IMR-90 (cell line): ENCODE measurements around the gene ARTN. TPM values are rescaled to one million over a fixed set of nuclear protein-coding genes. Genes with fewer than 3 reads are reported as not detected.

Experiments used
- ATAC-seq: fragments of 200-7000 bp; cut with Tn5 transposase; 2 replicates; pipeline ENCODE4 v1.9.1; 2020; ENCODE audit warnings: low read depth, mild to moderate bottlenecking, moderate library complexity
- BruUV-seq: library from RNA; stranded (reverse); fragments of 400-500 nt; replicated peaks from 2 replicates; lab custom pipeline; 2021; lab: Mats Ljungman, UMichigan
- CTCF ChIA-PET: fragments of 300-600 bp; formaldehyde crosslinking; extraction: SDS; loops from one replicate; lab custom pipeline; 2021; ENCODE audit warnings: antibody characterized with exemption; lab: Yijun Ruan, JAX
- POLR2A ChIA-PET: fragments of 300-600 bp; sonication (Branson Sonifier 250); formaldehyde crosslinking; loops from one replicate; lab custom pipeline; 2022; ENCODE audit warnings: antibody characterized with exemption; ENCODE audit not compliant: unreplicated experiment; lab: Charles Lee
- DNase-seq: peaks from one replicate; pipeline ENCODE4 v3.0.0; 2013
- H2AFZ ChIP-seq: replicated peaks from 2 replicates; pipeline ENCODE3; 2013; ENCODE audit warnings: low read length, mild to moderate bottlenecking; ENCODE audit not compliant: poor library complexity
- H2AK5ac ChIP-seq: 2 replicates; pipeline ENCODE4 v1.6.1; 2013; ENCODE audit warnings: low read depth, low read length, inconsistent platforms
- H2AK9ac ChIP-seq: replicated peaks from 2 replicates; pipeline ENCODE3; 2013; ENCODE audit warnings: mild to moderate bottlenecking, low read depth, low read length, moderate library complexity; ENCODE audit not compliant: poor library complexity
- H2BK120ac ChIP-seq: 2 replicates; pipeline ENCODE4 v1.6.1; 2013; ENCODE audit warnings: low read depth, low read length, inconsistent platforms
- H2BK15ac ChIP-seq: 3 replicates; pipeline ENCODE4 v1.6.1; 2013; ENCODE audit warnings: low read depth, low read length, inconsistent platforms
- H2BK20ac ChIP-seq: 2 replicates; pipeline ENCODE4 v1.6.1; 2013; ENCODE audit warnings: low read depth, mild to moderate bottlenecking, inconsistent platforms, low read length, moderate library complexity
- H2BK5ac ChIP-seq: 2 replicates; pipeline ENCODE4 v1.6.1; 2013; ENCODE audit warnings: mild to moderate bottlenecking, low read depth, low read length, inconsistent platforms; ENCODE audit not compliant: poor library complexity, severe bottlenecking
- H3K14ac ChIP-seq: replicated peaks from 2 replicates; pipeline ENCODE4 v1.6.1; 2013; ENCODE audit warnings: low read depth, low read length, inconsistent platforms
- H3K18ac ChIP-seq: 2 replicates; pipeline ENCODE4 v1.6.1; 2013; ENCODE audit warnings: low read depth, low read length, control low read depth
- H3K23ac ChIP-seq: 2 replicates; pipeline ENCODE4 v1.6.1; 2013; ENCODE audit warnings: low read depth, low read length, inconsistent platforms
- H3K27ac ChIP-seq: 2 replicates; pipeline ENCODE4 v1.5.1; 2013; ENCODE audit warnings: mild to moderate bottlenecking, control low read depth, low read length; ENCODE audit not compliant: insufficient read depth
- H3K27me3 ChIP-seq: 2 replicates; pipeline ENCODE4 v1.6.1; 2013; ENCODE audit warnings: low read length; ENCODE audit not compliant: control insufficient read depth, insufficient read depth
- H3K36me3 ChIP-seq: 2 replicates; pipeline ENCODE4 v1.6.1; 2013; ENCODE audit warnings: low read length, mixed read lengths; ENCODE audit not compliant: control insufficient read depth, insufficient read depth
- H3K4ac ChIP-seq: 2 replicates; pipeline ENCODE4 v1.6.1; 2013; ENCODE audit warnings: low read depth, low read length, inconsistent platforms
- H3K4me1 ChIP-seq: 2 replicates; pipeline ENCODE4 v1.6.1; 2013; ENCODE audit warnings: low read length, mixed read lengths; ENCODE audit not compliant: control insufficient read depth, insufficient read depth
- H3K4me2 ChIP-seq: 2 replicates; pipeline ENCODE4 v1.6.1; 2013; ENCODE audit warnings: low read depth, mild to moderate bottlenecking, control low read depth, low read length, moderate library complexity
- H3K4me3 ChIP-seq: 2 replicates; pipeline ENCODE4 v1.5.1; 2013; ENCODE audit warnings: low read depth, mild to moderate bottlenecking, control low read depth, low read length, moderate library complexity; ENCODE audit not compliant: insufficient read depth
- H3K56ac ChIP-seq: 2 replicates; pipeline ENCODE4 v1.6.1; 2013; ENCODE audit warnings: low read length, inconsistent platforms; ENCODE audit not compliant: insufficient read depth; ENCODE audit errors: extremely low read depth
- H3K79me1 ChIP-seq, 2 experiments: 2 replicates each; pipeline ENCODE4 v1.6.1; 2013; ENCODE audit warnings: low read length in 2 of 2, inconsistent platforms in 1 of 2, low read depth in 1 of 2
- H3K9ac ChIP-seq: 2 replicates; pipeline ENCODE4 v1.6.1; 2013; ENCODE audit warnings: low read depth, low read length, control low read depth
- H3K9me1 ChIP-seq: 2 replicates; pipeline ENCODE4 v1.6.1; 2013; ENCODE audit warnings: low read length, inconsistent platforms; ENCODE audit not compliant: insufficient read depth
- H3K9me3 ChIP-seq: 2 replicates; pipeline ENCODE4 v1.6.1; 2013; ENCODE audit warnings: low read length; ENCODE audit not compliant: control insufficient read depth, insufficient read depth
- H4K20me1 ChIP-seq: 2 replicates; pipeline ENCODE4 v1.6.1; 2013; ENCODE audit warnings: low read length, inconsistent platforms; ENCODE audit not compliant: insufficient read depth
- H4K5ac ChIP-seq: 2 replicates; pipeline ENCODE4 v1.6.1; 2013; ENCODE audit warnings: mild to moderate bottlenecking, low read depth, low read length, control low read depth
- H4K8ac ChIP-seq, 2 experiments: 2 replicates each; pipeline ENCODE4 v1.6.1; 2013; ENCODE audit warnings: low read depth in 2 of 2, low read length in 2 of 2, control low read depth in 1 of 2, inconsistent platforms in 1 of 2
- H4K91ac ChIP-seq: 2 replicates; pipeline ENCODE4 v1.6.1; 2013; ENCODE audit warnings: low read depth, low read length, inconsistent platforms; ENCODE audit not compliant: insufficient read depth
- CTCF ChIP-seq: conservative IDR thresholded peaks from 2 replicates; pipeline ENCODE4 v1.5.1; 2012; ENCODE audit warnings: mild to moderate bottlenecking, low read depth, low read length, improper control_type of control experiment
- ELK1 ChIP-seq: fragments of 150-350 bp; IDR thresholded peaks from 2 replicates; pipeline ENCODE4 v1.6.1; 2016; ENCODE audit warnings: low read depth, mild to moderate bottlenecking, low read length, moderate library complexity, borderline replicate concordance
- RFX5 ChIP-seq: IDR thresholded peaks from 2 replicates; pipeline ENCODE4 v1.8.0; 2012; ENCODE audit warnings: low read depth, mild to moderate bottlenecking, low read length, moderate library complexity
- USF2 ChIP-seq: fragments of 150-350 bp; IDR thresholded peaks from 2 replicates; pipeline ENCODE4 v1.6.1; 2017; ENCODE audit warnings: mild to moderate bottlenecking, antibody characterized with exemption, low read length, low read depth
- WGBS, 2 experiments: methylation state at CpG; one replicate each; pipeline versions ENCODE4 v1.1.5 to v1.1.7; 2013; ENCODE audit warnings: missing lambda C conversion rate in 2 of 2; ENCODE audit not compliant: insufficient read length in 1 of 2; ENCODE audit errors: extremely low coverage in 2 of 2; 5-methylcytosine and 5-hydroxymethylcytosine counted together
- dilution Hi-C: fragments of 300-500 bp; cut with HindIII; formaldehyde crosslinking; loops from one replicate; pipeline ENCODE4 v1.14.3; 2018; ENCODE audit warnings: low sequenced_read_pairs; ENCODE audit not compliant: unreplicated experiment
- in situ Hi-C: fragments of 300-500 bp; cut with MboI; formaldehyde crosslinking; loops from 3 replicates; pipeline ENCODE4 v1.14.3; 2019; ENCODE audit warnings: low sequenced_read_pairs, inconsistent platforms, mixed read lengths
- intact Hi-C: fragments of 100-400 bp; cut with micrococcal nuclease; formaldehyde crosslinking; loops from 2 replicates; pipeline ENCODE4 v1.10.0; 2022
- polyA plus RNA-seq, 3 experiments: library from polyadenylated mRNA; depleted of rRNA; stranded (reverse); fragments of >200 nt; gene quantifications; 2 replicates each; pipeline ENCODE4 v1.2.3, GENCODE V29; 2012; ENCODE audit warnings: low replicate concordance in 1 of 3
- total RNA-seq: library from RNA; depleted of rRNA; stranded (reverse); fragments of >200 nt; gene quantifications from 2 replicates; pipeline ENCODE4 v1.2.3, GENCODE V29; 2012

The ARTN gene
- total and polyA plus RNA-seq, 2 of the 4 experiments (the other 2 are of a cell fraction), result 0.29 TPM; not detected in 1

GRCh38 chr1:43898981-43899380, 34.6 kb upstream of the ARTN start:
- Histone ChIP-seq H2AK5ac (no peak overlapping the region), H3K9ac (no peak overlapping the region), H3K14ac (no peak overlapping the region), H2BK120ac (no peak overlapping the region), H3K4me1 (no peaks in the 10 kb centered on the region), H2BK20ac (no peak overlapping the region), H3K4me2 (no peak overlapping the region), H3K23ac (no peak overlapping the region), H3K56ac (no peak overlapping the region), H4K91ac (no peak overlapping the region), H3K36me3 (peaks cover 33% of the 10 kb centered on the region), H3K9me3 (no peaks in the 10 kb centered on the region), H3K4ac (no peak overlapping the region), H4K8ac (no peak overlapping the region), H3K27ac (no peak overlapping the region), H2AFZ (peak overlapping the region; percentile 23), H3K18ac (no peak overlapping the region), H4K5ac (no peak overlapping the region), H3K79me1 (no peaks in the 10 kb centered on the region; a peak in 1 of 4 replicates), H2AK9ac (no peak overlapping the region), H3K4me3 (no peak overlapping the region), H2BK5ac (no peak overlapping the region), H2BK15ac (no peak overlapping the region), H4K20me1 (no peaks in the 10 kb centered on the region), H3K9me1 (peaks cover 2% of the 10 kb centered on the region; the same call in 1 of the 2 replicates), H3K27me3 (no peaks in the 10 kb centered on the region)
- POLR2A ChIA-PET, result no interaction called here
- WGBS, 2 experiments, result 98% methylated on average over 7 of the region's 12 CpGs; no CpG with 5 or more reads in 1 of the 2 experiments
- no peak for ATAC-seq
- dilution Hi-C loops, result no loop called here
- TF ChIP-seq CTCF, result no peak
- no peak for TF ChIP-seq USF2
- no peak for TF ChIP-seq RFX5
- TF ChIP-seq ELK1, result no peak
- CTCF ChIA-PET, result no interaction called here
- in situ Hi-C loops, result no loop called here
- BruUV-seq, result no TSS peak
- DNase-seq, result no peak
- intact Hi-C loops, result no loop called here
